ENCODE results near the gene GPR62.

The GPR62 gene

DNA sequence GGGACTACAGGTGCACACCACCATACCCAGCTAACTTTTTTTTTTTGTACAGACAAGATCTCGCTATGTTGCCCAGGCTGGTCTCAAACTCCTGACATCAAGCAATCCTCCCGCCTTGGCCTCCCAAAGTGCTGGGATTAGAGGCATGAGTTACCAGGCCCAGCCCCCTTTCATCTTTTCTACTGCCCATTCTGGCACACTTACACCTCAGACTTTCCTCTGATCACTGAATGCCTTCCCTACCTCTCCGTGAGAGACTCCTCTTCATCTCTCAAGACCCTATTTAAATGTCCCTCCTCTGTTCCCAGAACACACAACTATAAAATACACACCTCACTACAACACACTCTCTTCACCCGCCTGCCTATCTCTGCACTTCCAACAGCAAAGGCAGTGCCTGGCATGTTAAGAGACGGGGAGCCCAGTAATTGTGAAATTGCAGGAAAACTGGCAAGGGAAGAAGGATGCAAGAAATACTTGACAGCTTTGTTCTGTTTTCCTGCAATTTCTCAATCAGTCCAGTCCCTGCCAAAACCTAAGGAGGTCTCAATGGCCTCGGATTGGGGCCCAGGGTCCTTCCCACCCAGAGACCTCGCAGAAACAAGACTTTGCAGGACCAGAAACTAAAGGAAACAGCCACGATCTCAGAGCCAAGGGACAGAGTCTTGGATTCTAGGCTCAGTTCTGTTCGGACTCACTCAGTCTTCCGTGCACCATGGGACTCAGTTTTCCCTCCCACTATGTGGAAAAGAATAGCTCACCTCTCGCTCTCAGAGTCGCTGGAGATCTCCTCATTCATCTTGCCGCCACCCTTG is 14.3 kb upstream of the GPR62 start:
- DNase-seq (ENCODE audit: insufficient read length) (no peak), FAIRE-seq (no peak)
- TF ChIP-seq TAF1 (IDR thresholded peaks at IDR 0.05; ENCODE audit: borderline replicate concordance, low read depth, low read length) (no peak), POLR2A (IDR thresholded peaks at IDR 0.05; ENCODE audit: low read depth, low read length) (no peak), POLR2AphosphoS5 (IDR thresholded peaks at IDR 0.05; ENCODE audit: low read depth, low read length) (no peak)

- no peak for DNase-seq (ENCODE audit: insufficient read length)
- TF ChIP-seq TAF1 (IDR thresholded peaks at IDR 0.05; ENCODE audit: borderline replicate concordance, low read depth, low read length) (no peak), POLR2A (IDR thresholded peaks at IDR 0.05; ENCODE audit: low read depth, low read length) (no peak), POLR2AphosphoS5 (IDR thresholded peaks at IDR 0.05; ENCODE audit: low read depth, low read length) (no peak)
- FAIRE-seq, result no peak
These were observed 13.8 kb upstream of the GPR62 start for GRCh38 chr3:51941463-51941797.

- peak; percentile 72; the same call in 1 of the 2 replicates for TF ChIP-seq POLR2A (IDR thresholded peaks at IDR 0.05; ENCODE audit: low read depth, low read length)
- TF ChIP-seq TAF1 (IDR thresholded peaks at IDR 0.05; ENCODE audit: borderline replicate concordance, low read depth, low read length), result peak; percentile 64; the same call in 1 of the 2 replicates
- peak; percentile 62 for TF ChIP-seq POLR2AphosphoS5 (IDR thresholded peaks at IDR 0.05; ENCODE audit: low read depth, low read length)
- DNase-seq (ENCODE audit: insufficient read length) (peak; percentile 99), FAIRE-seq (peak; percentile 99)
These were observed 13.2 kb upstream of the GPR62 start, which contains the start of the genes PARP3 and RRP9 for GRCh38 chr3:51941798-51942602. Gene PARP3 (plus strand): TSS chr3:51942363. CDS start chr3:51943356, 993 bp downstream. Gene RRP9 (minus strand): TSS chr3:51941904. CDS start chr3:51941867, 37 bp downstream.

DNA sequence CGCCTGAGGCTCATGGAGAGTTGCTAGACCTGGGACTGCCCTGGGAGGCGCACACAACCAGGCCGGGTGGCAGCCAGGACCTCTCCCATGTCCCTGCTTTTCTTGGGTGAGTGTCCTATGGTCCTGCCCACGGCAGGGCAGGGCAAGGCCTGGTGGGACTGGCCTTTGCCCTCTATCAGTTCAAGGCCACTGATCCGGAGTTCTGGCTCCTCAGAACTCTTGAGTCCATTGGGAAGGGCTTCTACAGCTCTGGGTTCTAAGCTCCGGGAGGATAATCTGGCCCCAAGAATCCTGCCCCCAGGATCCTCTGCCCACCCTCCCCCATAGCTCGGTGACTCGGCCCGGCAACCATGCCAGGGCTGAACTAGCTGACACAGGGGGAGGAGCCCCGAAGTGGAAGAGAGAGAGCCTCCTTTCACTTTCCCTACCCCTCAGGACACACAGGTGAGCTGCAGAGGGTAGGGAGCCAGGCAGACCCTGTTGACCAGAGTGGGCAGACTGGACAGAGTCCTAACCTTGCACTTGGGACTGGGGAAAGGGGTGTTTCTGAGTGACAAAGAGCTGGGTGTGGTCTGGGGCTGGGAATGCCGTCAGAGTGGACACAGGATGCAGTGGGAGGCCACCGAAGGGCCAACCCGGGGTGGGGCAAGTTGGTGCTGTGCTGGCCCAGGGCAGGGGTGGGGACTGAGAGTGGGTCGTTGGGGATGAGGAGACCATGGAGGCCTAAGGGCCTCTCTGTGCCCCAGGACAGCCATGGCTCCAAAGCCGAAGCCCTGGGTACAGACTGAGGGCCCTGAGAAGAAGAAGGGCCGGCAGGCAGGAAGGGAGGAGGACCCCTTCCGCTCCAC is 12.4 kb upstream of the GPR62 start:
- FAIRE-seq (peak; percentile 91), DNase-seq (ENCODE audit: insufficient read length) (peak; percentile 98)
- TF ChIP-seq TAF1 (IDR thresholded peaks at IDR 0.05; ENCODE audit: borderline replicate concordance, low read depth, low read length), result no peak
- no peak for TF ChIP-seq POLR2AphosphoS5 (IDR thresholded peaks at IDR 0.05; ENCODE audit: low read depth, low read length)
- TF ChIP-seq POLR2A (IDR thresholded peaks at IDR 0.05; ENCODE audit: low read depth, low read length), result no peak

DNA sequence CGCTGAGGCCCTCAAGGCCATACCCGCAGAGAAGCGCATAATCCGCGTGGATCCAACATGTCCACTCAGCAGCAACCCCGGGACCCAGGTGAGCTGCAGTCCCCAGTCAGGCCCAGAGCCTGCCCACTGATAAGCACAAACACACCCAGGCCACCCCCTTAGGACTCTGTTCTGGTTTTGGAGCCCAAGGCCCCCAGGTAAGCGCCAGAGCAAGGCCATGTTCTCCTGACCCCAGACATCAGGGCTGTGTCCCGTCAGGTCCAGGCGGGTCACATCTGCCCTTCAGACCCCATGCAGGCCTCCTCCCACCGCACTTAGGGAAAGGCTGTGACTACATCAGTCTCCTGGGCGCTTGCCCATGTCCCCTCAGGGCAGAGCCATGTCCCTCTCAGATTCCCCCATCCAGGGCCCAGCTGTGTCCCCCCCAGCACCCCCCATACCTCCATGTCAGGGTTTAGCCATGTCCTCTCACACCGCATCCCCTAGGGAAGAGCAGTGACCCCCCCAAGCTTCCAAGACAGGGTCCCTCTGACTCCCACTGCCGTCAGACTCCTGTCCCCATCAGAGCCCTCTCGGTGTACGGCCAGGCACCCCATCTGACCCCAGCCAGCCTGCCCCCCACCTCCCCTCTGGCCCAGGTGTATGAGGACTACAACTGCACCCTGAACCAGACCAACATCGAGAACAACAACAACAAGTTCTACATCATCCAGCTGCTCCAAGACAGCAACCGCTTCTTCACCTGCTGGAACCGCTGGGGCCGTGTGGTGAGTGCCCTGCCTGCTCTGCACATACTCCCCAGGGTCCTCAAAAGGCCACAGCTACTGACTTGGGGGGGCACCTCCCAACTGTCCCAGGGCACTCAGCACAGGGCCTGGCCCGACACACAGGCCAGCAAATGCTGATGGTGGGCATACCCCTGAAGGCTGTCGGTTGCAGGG is 11.5 kb upstream of the GPR62 start:
- DNase-seq (ENCODE audit: insufficient read length) (peak; percentile 20), FAIRE-seq (no peak)
- no peak for TF ChIP-seq POLR2A (IDR thresholded peaks at IDR 0.05; ENCODE audit: low read depth, low read length)

DNA sequence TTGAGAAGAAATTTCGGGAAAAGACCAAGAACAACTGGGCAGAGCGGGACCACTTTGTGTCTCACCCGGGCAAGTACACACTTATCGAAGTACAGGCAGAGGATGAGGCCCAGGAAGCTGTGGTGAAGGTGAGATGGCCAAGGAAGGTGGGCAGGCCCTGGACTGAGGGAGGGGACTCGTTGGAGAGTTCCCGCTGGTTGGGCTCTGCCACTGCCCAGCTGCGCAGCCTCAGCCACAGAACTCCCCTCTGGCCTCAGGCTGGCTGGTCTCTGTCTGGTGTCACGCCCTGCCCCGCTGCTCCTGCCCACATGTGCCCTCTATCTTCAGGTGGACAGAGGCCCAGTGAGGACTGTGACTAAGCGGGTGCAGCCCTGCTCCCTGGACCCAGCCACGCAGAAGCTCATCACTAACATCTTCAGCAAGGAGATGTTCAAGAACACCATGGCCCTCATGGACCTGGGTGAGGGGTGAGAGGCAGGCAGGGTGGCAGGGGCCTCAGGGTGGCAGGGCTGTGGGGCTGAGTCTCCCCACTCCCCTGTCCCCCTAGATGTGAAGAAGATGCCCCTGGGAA is 10.6 kb upstream of the GPR62 start:
- FAIRE-seq (no peak), DNase-seq (ENCODE audit: insufficient read length) (no peak)
- no peak for TF ChIP-seq POLR2AphosphoS5 (IDR thresholded peaks at IDR 0.05; ENCODE audit: low read depth, low read length)
- TF ChIP-seq TAF1 (IDR thresholded peaks at IDR 0.05; ENCODE audit: borderline replicate concordance, low read depth, low read length), result no peak
- no peak for TF ChIP-seq POLR2A (IDR thresholded peaks at IDR 0.05; ENCODE audit: low read depth, low read length)

DNA sequence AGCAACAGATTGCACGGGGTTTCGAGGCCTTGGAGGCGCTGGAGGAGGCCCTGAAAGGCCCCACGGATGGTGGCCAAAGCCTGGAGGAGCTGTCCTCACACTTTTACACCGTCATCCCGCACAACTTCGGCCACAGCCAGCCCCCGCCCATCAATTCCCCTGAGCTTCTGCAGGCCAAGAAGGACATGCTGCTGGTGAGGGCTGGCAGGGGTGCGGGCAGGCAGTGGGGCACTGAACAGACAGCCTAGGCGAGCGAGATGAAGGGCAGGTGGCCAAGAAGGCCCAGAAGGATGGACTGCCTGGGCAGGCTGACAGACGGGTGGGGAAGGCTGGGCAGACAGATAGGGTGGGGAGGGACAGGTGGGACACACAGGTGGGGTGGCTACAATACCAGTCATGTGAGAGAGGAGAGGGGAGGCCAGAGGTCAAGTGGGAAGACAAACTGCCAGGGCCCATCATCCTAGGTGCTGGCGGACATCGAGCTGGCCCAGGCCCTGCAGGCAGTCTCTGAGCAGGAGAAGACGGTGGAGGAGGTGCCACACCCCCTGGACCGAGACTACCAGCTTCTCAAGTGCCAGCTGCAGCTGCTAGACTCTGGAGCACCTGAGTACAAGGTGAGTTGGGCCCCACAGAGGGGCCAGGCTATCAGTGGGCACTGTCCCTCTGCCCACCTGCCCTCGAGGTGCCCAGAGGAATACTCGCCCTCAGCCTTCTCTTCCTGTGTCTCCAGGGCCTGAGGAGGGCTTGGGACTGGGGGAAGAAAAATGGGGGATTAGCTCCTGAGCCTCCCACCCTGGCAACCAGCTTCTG is 9.9 kb upstream of the GPR62 start:
- no peak for FAIRE-seq
- no peak for TF ChIP-seq POLR2A (IDR thresholded peaks at IDR 0.05; ENCODE audit: low read depth, low read length)
- no peak for TF ChIP-seq TAF1 (IDR thresholded peaks at IDR 0.05; ENCODE audit: borderline replicate concordance, low read depth, low read length)
- no peak for TF ChIP-seq POLR2AphosphoS5 (IDR thresholded peaks at IDR 0.05; ENCODE audit: low read depth, low read length)
- no peak for DNase-seq (ENCODE audit: insufficient read length)

DNA sequence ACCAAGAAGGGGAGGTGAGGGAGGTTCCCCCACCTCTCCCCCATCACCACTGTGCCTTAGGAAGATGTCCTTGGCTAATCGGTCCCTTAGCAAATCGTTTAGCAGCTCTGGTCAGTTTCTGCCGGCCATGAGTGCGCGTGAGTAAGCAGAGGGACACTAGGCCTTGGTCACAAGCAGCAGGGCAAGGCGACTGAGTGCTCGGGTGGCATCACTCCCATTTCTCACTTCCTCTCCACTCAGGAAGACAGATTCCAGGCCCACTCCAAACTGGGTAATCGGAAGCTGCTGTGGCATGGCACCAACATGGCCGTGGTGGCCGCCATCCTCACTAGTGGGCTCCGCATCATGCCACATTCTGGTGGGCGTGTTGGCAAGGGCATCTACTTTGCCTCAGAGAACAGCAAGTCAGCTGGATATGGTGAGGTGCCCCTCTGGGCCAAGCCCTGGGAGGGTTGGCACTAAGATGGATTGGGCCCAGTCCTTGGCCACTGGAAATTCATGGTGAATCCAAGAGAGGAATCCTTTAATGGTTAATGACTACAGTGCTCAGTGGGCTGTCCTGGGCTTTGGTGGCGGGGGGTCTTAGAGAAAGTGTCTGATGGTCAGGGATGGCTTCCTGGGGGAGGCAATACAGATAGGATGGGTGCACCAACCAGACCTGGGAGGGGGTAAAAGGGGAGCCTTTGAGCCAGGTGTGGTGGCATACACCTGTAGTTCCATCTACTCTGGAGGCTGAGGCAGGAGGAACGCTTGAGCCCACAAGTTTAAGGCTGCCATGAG is 9.1 kb upstream of the GPR62 start:
- TF ChIP-seq POLR2AphosphoS5 (IDR thresholded peaks at IDR 0.05; ENCODE audit: low read depth, low read length) (no peak), TAF1 (IDR thresholded peaks at IDR 0.05; ENCODE audit: borderline replicate concordance, low read depth, low read length) (no peak), POLR2A (IDR thresholded peaks at IDR 0.05; ENCODE audit: low read depth, low read length) (no peak)
- no peak for DNase-seq (ENCODE audit: insufficient read length)
- no peak for FAIRE-seq

- DNase-seq (ENCODE audit: insufficient read length) (no peak), FAIRE-seq (no peak)
- no peak for TF ChIP-seq TAF1 (IDR thresholded peaks at IDR 0.05; ENCODE audit: borderline replicate concordance, low read depth, low read length)
- no peak for TF ChIP-seq POLR2AphosphoS5 (IDR thresholded peaks at IDR 0.05; ENCODE audit: low read depth, low read length)
- TF ChIP-seq POLR2A (IDR thresholded peaks at IDR 0.05; ENCODE audit: low read depth, low read length), result no peak
These were observed 8.4 kb upstream of the GPR62 start for GRCh38 chr3:51946796-51947195.
